ENCODE results near the gene SH3RF3.

- TF ChIP-seq, protein P1, sequence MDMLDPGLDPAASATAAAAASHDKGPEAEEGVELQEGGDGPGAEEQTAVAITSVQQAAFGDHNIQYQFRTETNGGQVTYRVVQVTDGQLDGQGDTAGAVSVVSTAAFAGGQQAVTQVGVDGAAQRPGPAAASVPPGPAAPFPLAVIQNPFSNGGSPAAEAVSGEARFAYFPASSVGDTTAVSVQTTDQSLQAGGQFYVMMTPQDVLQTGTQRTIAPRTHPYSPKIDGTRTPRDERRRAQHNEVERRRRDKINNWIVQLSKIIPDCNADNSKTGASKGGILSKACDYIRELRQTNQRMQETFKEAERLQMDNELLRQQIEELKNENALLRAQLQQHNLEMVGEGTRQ (IDR thresholded peaks at IDR 0.05; ENCODE audit: borderline replicate concordance, low read depth, low read length): no peak
- no peak for TF ChIP-seq CTCF (IDR thresholded peaks at IDR 0.05)
- TF ChIP-seq, protein P2, sequence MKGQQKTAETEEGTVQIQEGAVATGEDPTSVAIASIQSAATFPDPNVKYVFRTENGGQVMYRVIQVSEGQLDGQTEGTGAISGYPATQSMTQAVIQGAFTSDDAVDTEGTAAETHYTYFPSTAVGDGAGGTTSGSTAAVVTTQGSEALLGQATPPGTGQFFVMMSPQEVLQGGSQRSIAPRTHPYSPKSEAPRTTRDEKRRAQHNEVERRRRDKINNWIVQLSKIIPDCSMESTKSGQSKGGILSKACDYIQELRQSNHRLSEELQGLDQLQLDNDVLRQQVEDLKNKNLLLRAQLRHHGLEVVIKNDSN (IDR thresholded peaks at IDR 0.05; ENCODE audit: borderline replicate concordance, low read depth): no peak
- TF ChIP-seq, protein P3, sequence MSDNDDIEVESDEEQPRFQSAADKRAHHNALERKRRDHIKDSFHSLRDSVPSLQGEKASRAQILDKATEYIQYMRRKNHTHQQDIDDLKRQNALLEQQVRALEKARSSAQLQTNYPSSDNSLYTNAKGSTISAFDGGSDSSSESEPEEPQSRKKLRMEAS (IDR thresholded peaks at IDR 0.05; ENCODE audit: low read depth): no peak
- no peak for TF ChIP-seq FOXJ3 (CRISPR knock-in tag; IDR thresholded peaks at IDR 0.05)
- TF ChIP-seq RCOR1 (IDR thresholded peaks at IDR 0.05; ENCODE audit: low read length): no peak
These were observed 119.6 kb downstream of the SH3RF3 start for GRCh38 chr2:109248590-109248989.

Measured in SK-N-SH (cell line).